DMS53 (cell line): Measurements from ENCODE around the gene HORMAD1.
"Not testable (repeated sequence)": the region's sequence is repeated elsewhere in the genome, so short reads cannot be mapped to it uniquely, and the experiment has no call there.

Experiments
- DNase-seq: peaks from one replicate; lab custom pipeline; 2025; lab: John Stamatoyannopoulos, UW

HORMAD1 gene

GRCh38 chr1:150696995-150697927 is 23.4 kb downstream of the HORMAD1 start, which contains the start of gene GOLPH3L:
TSS of gene GOLPH3L (minus strand) at chr1:150697154. CDS start at chr1:150694838, 2,316 bp downstream.
- DNase-seq = peak; percentile 100

- DNase-seq = peak; percentile 48
These were observed 24.1 kb downstream of the HORMAD1 start for GRCh38 chr1:150696590-150696989.

GRCh38 chr1:150696162-150696561 is 24.5 kb downstream of the HORMAD1 start:
- DNase-seq = peak; percentile 43

DNA sequence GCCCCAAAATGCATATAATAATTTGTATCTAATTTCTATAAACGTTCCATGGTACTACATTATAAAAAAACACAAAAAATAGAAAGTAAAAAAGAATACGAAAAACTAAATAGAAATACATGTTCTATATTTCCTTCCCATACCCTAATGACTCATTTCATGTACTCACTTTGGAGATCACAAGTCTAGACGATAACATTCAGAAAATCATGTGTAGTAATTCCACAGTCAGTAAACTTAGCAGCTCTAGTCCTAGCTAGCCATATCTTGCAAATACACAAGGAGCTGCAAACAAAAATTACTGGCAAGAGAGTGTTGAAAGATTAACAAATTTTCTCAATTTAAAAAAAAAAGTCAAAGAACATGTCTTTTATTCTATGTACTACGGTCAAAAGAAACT is 25.1 kb downstream of the HORMAD1 start:
- DNase-seq = no peak

DNA sequence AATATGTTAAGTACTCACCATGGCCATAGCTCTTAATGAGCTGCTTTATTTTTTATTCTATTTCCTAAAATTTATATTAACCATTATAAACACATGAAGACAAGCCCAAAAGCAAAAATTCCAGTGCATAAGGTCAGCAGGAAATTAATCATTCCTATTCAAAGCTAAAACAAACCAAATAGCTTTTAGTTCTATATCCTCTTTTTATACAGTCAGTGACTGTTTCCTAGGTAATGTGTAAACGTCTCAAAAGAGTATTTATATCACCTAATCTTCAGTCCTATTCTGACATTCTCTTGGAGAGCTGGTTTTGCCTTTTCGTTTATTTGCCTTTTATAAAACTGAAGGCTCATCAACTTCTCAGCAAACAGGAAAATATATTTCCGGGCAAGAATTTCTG is 28.0 kb downstream of the HORMAD1 start:
- DNase-seq = no peak

DNA sequence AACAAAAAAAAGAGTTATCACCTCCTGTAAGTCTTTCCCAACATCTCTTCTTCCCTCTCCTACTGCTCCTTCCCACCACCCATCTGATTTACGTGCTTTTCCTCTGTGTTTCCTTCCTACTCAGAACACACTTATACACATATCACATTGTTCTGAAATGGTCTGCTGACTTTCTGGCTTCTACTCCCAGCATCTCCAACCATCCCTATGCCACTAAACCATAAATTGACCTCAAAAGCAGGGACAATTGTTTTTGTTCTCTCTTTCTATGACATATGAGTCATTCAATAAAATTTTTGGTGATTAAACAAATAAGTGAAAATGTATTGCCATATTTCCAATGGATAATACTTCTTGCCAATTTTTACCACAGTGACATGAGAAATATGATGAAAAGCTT is 31.9 kb downstream of the HORMAD1 start:
- no peak for DNase-seq

GRCh38 chr1:150686275-150686674 is 34.4 kb downstream of the HORMAD1 start:
- DNase-seq = no peak

DNA sequence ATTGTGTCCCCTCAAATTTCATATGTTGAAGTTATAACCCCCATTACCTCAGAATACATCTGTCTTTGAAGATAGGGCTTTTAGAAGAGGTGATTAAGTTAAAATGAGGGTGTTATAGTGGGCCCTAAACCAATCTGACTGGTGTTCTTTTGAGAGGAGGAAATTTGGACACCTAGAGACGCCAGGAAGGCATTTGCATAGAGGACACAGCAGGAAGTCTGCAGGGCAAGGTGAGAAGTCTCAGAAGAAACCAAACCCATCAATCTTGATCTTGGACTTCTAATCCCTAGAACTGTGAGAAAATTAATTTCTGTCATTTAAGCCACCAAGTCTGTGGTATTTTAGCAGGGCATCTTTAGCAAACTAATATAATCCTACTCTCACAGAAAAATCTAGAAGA is 36.8 kb downstream of the HORMAD1 start:
- no peak for DNase-seq

DNA sequence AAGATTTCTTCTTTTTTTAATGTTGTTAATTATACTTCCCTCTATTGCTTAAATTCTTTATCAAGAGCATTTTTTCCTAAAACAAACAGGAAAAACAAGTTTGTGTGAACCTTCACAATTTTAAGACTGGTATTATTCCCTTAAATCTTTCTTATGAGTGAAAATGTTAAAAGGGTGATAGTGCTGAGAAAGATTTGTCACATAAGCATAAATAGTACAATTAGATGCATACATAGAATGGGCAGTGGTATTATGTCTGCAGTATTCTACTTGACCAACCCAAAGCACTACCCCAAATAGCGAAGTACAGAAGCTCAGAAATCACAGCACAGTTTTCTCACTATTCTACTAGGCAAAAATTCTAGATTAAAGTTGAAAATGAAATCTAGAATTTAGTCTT is 41.7 kb downstream of the HORMAD1 start:
- DNase-seq = no peak

DNA sequence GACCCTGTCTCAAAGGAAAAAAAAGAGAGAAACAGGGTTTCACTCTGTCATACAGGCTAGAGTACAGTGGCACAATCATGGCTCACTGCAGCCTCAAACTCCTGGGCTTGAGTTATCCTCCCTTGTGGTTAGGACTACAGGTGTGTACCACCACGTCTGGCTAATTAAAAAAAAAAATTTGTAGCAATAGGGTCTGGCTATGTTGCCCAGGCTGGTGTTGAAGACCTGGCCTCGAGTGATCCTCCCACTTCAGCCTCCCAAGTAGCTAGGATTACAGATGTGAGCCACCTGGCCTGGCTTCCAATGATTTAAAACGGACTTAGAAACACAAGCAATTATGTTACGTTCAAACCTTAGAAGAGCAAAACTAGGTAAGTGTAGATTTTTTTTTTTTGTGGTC is 45.8 kb downstream of the HORMAD1 start:
- DNase-seq = no peak

- DNase-seq = no peak
These were observed 57.4 kb downstream of the HORMAD1 start for GRCh38 chr1:150663321-150663720.

- no peak for DNase-seq
These were observed 57.9 kb downstream of the HORMAD1 start for GRCh38 chr1:150662811-150663210.

- DNase-seq = no peak
These were observed 59.5 kb downstream of the HORMAD1 start for GRCh38 chr1:150661156-150661555.

DNA sequence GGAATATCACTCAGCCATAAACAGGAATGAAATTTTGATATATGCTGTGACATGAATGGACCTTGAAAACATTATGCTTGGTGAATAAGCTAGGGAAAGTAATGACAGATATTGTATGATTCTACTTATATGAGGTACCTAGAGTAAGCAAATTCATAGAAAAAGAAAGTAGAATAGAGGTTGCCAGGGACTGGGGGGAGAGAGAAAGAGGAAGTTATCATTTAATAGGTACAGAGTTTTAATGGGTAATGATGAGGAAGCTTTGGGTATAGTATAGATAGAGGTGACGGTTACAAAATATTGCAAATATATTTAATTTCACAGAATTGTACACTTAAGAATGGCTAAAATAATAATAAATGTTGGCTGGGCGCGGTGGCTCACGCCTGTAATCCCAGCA is 60.1 kb downstream of the HORMAD1 start:
- DNase-seq = no peak

DNA sequence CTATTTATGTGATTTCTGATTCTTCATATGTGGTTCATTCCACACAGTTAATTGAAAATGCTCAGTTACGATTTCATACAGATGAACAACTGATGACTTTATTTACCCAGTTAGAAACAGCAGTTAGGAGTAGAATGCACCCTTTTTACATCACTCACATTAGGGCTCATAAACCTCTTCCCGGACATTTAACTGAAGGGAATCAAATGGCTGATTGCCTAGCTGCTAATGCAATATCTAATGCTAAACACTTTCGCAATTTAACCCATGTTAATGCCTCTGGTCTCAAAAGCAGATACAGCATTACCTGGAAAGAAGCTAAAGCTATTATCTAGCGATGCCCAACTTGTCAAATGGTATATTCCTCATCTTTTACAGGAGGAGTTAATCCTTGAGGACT is 63.6 kb downstream of the HORMAD1 start:
- not testable (repeated sequence) for DNase-seq

DNA sequence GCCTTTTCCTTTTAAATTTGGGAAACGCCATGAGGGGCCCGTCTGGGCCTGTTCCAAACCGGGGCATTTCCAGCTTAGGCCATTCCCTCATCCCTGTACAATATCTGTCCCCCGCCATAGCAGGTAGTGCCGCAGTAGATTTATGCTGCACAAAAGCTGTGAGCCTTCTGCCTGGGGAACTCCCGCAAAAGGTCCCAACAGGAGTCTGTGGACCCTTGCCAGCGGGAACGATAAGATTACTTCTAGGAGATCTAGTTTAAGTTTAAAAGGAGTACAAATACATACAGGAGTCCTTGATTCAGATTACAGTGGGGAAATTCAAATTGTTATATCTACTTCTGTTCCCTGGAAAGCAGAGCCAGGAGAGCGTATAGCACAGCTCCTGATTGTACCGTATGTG is 66.1 kb downstream of the HORMAD1 start:
- DNase-seq = not testable (repeated sequence)

DNA sequence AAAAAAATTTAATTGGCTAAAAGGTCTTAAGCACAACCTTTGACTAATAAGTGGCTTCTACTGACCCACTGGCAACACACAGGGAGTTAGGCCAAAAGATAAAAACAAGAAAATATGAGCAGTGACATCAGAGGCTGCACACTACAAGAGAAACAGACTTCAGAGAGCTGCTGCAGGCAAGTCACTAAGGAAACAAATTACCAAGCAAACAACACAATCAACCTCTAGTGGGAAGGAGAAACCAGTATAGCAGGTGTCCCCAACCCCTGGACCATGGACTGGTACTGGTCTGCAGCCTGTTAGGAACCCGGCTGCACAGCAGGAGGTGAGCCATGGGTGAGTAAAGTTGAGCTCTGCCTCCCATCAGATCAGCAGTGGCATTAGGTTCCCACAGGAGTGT is 70.5 kb downstream of the HORMAD1 start:
- peak; percentile 91 for DNase-seq

- no peak for DNase-seq
These were observed 71.1 kb downstream of the HORMAD1 start for GRCh38 chr1:150649441-150650075.
